GM23248 (cell line): ENCODE results near the gene LMX1A.

Experiments
- EZH2 ChIP-seq: fragments of 200-600 bp; sonication (generic); IDR thresholded peaks from 2 replicates; pipeline ENCODE4 v1.6.1; 2018; ENCODE audit warnings: antibody characterized with exemption, mild to moderate bottlenecking; ENCODE audit not compliant: insufficient read depth, poor library complexity, severe bottlenecking
- EZH2phosphoT487 ChIP-seq: fragments of 200-600 bp; sonication (generic); IDR thresholded peaks from 2 replicates; pipeline ENCODE4 v1.6.1; 2018; ENCODE audit warnings: antibody characterized with exemption, moderate library complexity, mild to moderate bottlenecking, low read depth; ENCODE audit not compliant: insufficient read depth

GRCh38 chr1:165204548-165204947 lies 152.0 kb downstream of the LMX1A start:
- no peak for TF ChIP-seq EZH2
- no peak for TF ChIP-seq EZH2phosphoT487
